ENCODE measurements around the gene MICU1. TPM values are rescaled to one million over a fixed set of nuclear protein-coding genes. Genes with fewer than 3 reads are reported as not detected.
"Not testable (repeated sequence)": the region's sequence is repeated elsewhere in the genome, so short reads cannot be mapped to it uniquely, and the experiment has no call there.

Gene MICU1
- total RNA-seq, 4 donors from 2014 or later = 21.9 to 36.2 (median 31.7) TPM

GRCh38 chr10:72460284-72460876 lies 165.5 kb downstream of the MICU1 start:
- DNase-seq (ENCODE audit: low spot score) = no peak
- no peak for ATAC-seq (ENCODE audit: low FRiP score)
- no peak for TF ChIP-seq CTCF (IDR thresholded peaks at IDR 0.05)

GRCh38 chr10:72459301-72459700 lies 166.6 kb downstream of the MICU1 start:
- no peak for TF ChIP-seq CTCF (IDR thresholded peaks at IDR 0.05)
- no peak for ATAC-seq (ENCODE audit: low FRiP score)
- DNase-seq (ENCODE audit: low spot score) = no peak

GRCh38 chr10:72455889-72456595 lies 169.8 kb downstream of the MICU1 start:
- peak; percentile 70 for ATAC-seq (ENCODE audit: low FRiP score)
- no peak for DNase-seq (ENCODE audit: low spot score)
- no peak for TF ChIP-seq CTCF (IDR thresholded peaks at IDR 0.05)

GRCh38 chr10:72449941-72450441 lies 175.9 kb downstream of the MICU1 start:
- ATAC-seq (ENCODE audit: low FRiP score) = no peak
- no peak for TF ChIP-seq CTCF (IDR thresholded peaks at IDR 0.05)
- DNase-seq (ENCODE audit: low spot score) = no peak

GRCh38 chr10:72445851-72446250 lies 180.0 kb downstream of the MICU1 start:
- no peak for TF ChIP-seq CTCF (IDR thresholded peaks at IDR 0.05)
- DNase-seq (ENCODE audit: low spot score) = no peak
- ATAC-seq (ENCODE audit: low FRiP score) = no peak

- not testable (repeated sequence) for DNase-seq (ENCODE audit: low spot score); ATAC-seq (ENCODE audit: low FRiP score)
These were observed 182.9 kb downstream of the MICU1 start for GRCh38 chr10:72442969-72443368.

GRCh38 chr10:72435570-72435969 lies 190.3 kb downstream of the MICU1 start:
- ATAC-seq (ENCODE audit: low FRiP score) (no peak), DNase-seq (ENCODE audit: low spot score) (no peak)
- TF ChIP-seq CTCF (IDR thresholded peaks at IDR 0.05) = no peak

- not testable (repeated sequence) for ATAC-seq (ENCODE audit: low FRiP score); DNase-seq (ENCODE audit: low spot score)
These were observed 194.9 kb downstream of the MICU1 start for GRCh38 chr10:72430936-72431335.
